B cell (primary cell): ENCODE data around the gene C7orf25. TPM values are rescaled to one million over a fixed set of nuclear protein-coding genes. Genes with fewer than 3 reads are reported as not detected.

Experiments used
- ATAC-seq: fragments of 200-7000 bp; cut with Tn5 transposase; one replicate; pipeline ENCODE4 v1.10.0; 2021; ENCODE audit warnings: low read depth, mild to moderate bottlenecking, moderate number of reproducible peaks, moderate library complexity
- CTCF ChIA-PET: fragments of 350-600 bp; sonication (Branson Sonifier 250); formaldehyde crosslinking; loops from one replicate; lab custom pipeline; 2021; ENCODE audit warnings: antibody characterized with exemption, inconsistent platforms; lab: Charles Lee
- POLR2A ChIA-PET: fragments of 350-600 bp; sonication (Branson Sonifier 250); formaldehyde crosslinking; loops from one replicate; lab custom pipeline; 2021; ENCODE audit warnings: antibody characterized with exemption; lab: Charles Lee
- DNase-seq: peaks from one replicate; pipeline ENCODE4 v3.0.0; 2013
- H2AFZ ChIP-seq: 2 replicates; pipeline ENCODE4 v1.6.1; 2012; ENCODE audit warnings: mild to moderate bottlenecking, low read depth, low read length; ENCODE audit not compliant: insufficient read depth, poor library complexity, severe bottlenecking
- H3K27ac ChIP-seq, 2 donors: 1 replicate in 1 of 2; 2 replicates in 1 of 2; pipeline ENCODE4 v1.5.1; 2012 to 2013; ENCODE audit warnings: low read length in 2 of 2, mild to moderate bottlenecking in 2 of 2, moderate library complexity in 1 of 2
- H3K27me3 ChIP-seq, 4 experiments: fragments of 200-600 bp in 1 of 4; sonication (generic) in 1 of 4; replicated peaks in 1 of 4; 1 replicate in 2 of 4; 2 replicates in 2 of 4; pipeline versions ENCODE4 v1.6.1 to v1.7.0; 2013 to 2016; ENCODE audit warnings: low read length in 3 of 4, mild to moderate bottlenecking in 2 of 4, mixed read lengths in 1 of 4, moderate library complexity in 1 of 4; ENCODE audit not compliant: insufficient read depth in 4 of 4, control insufficient read depth in 3 of 4; ENCODE audit errors: control extremely low read depth in 1 of 4
- H3K36me3 ChIP-seq, 2 experiments: replicated peaks in 1 of 2; 1 replicate in 1 of 2; 2 replicates in 1 of 2; pipeline versions ENCODE4 v1.6.1 to v1.7.1; 2013; ENCODE audit warnings: low read length in 1 of 2; ENCODE audit not compliant: insufficient read depth in 2 of 2, control insufficient read depth in 1 of 2; ENCODE audit errors: control extremely low read depth in 1 of 2, extremely low read depth in 1 of 2
- H3K4me1 ChIP-seq, 2 donors: fragments of 200-600 bp in 1 of 2; sonication (generic) in 1 of 2; 1 replicate in 1 of 2; 2 replicates in 1 of 2; pipeline versions ENCODE4 v1.5.1 to v1.6.1; 2013 to 2017; ENCODE audit warnings: low read length in 2 of 2; ENCODE audit not compliant: control insufficient read depth in 2 of 2, insufficient read depth in 2 of 2
- H3K4me2 ChIP-seq: replicated peaks from 2 replicates; pipeline ENCODE3; 2012; ENCODE audit warnings: mild to moderate bottlenecking, low read depth, low read length; ENCODE audit not compliant: poor library complexity, severe bottlenecking
- H3K4me3 ChIP-seq, 5 experiments: fragments of 200-600 bp in 1 of 5; sonication (generic) in 1 of 5; 1 replicate in 3 of 5; 2 replicates in 2 of 5; pipeline versions ENCODE4 v1.5.1 to v1.7.0; 2011 to 2016; ENCODE audit warnings: low read length in 4 of 5, mild to moderate bottlenecking in 4 of 5, low read depth in 2 of 5, control low read depth in 1 of 5, moderate library complexity in 1 of 5; ENCODE audit not compliant: insufficient read depth in 1 of 5; ENCODE audit errors: control extremely low read depth in 1 of 5, extremely low read depth in 1 of 5
- H3K79me2 ChIP-seq: fragments of 200-600 bp; sonication (generic); one replicate; pipeline ENCODE4 v1.6.0; 2016; ENCODE audit warnings: low read length; ENCODE audit not compliant: control insufficient read depth, insufficient read depth
- H3K9ac ChIP-seq: fragments of 200-600 bp; sonication (generic); 2 replicates; pipeline ENCODE4 v1.6.1; 2017; ENCODE audit warnings: mild to moderate bottlenecking, low read length, moderate library complexity
- H3K9me3 ChIP-seq, 3 donors: one replicate each; pipeline versions ENCODE4 v1.6.1 to v1.7.1; 2013; ENCODE audit warnings: low read length in 2 of 3; ENCODE audit not compliant: control insufficient read depth in 2 of 3, insufficient read depth in 1 of 3; ENCODE audit errors: control extremely low read depth in 1 of 3
- H4K20me1 ChIP-seq: 2 replicates; pipeline ENCODE4 v1.6.0; 2012; ENCODE audit warnings: mild to moderate bottlenecking, low read length; ENCODE audit not compliant: insufficient read depth, control insufficient read depth, poor library complexity, severe bottlenecking
- H3K27ac Mint-ChIP-seq: one replicate; pipeline ENCODE4 v1.8.0; 2021; ENCODE audit warnings: mixed read lengths
- H3K27me3 Mint-ChIP-seq: one replicate; pipeline ENCODE4 v1.8.0; 2021; ENCODE audit warnings: mixed read lengths
- H3K4me1 Mint-ChIP-seq: one replicate; pipeline ENCODE4 v1.8.0; 2021; ENCODE audit warnings: mixed read lengths
- H3K4me3 Mint-ChIP-seq: one replicate; pipeline ENCODE4 v1.8.0; 2021; ENCODE audit warnings: mixed read lengths
- H3K9me3 Mint-ChIP-seq: one replicate; pipeline ENCODE4 v1.8.0; 2022; ENCODE audit warnings: mixed read lengths; ENCODE audit not compliant: insufficient read depth
- CTCF ChIP-seq: fragments of 200-600 bp; IDR thresholded peaks from one replicate; pipeline ENCODE4 v1.8.0; 2022; ENCODE audit warnings: antibody characterized with exemption, mild to moderate bottlenecking
- EZH2 ChIP-seq: IDR thresholded peaks from 2 replicates; pipeline ENCODE4 v1.6.1; 2012; ENCODE audit warnings: borderline replicate concordance, low read depth, mild to moderate bottlenecking, moderate library complexity, low read length; ENCODE audit not compliant: insufficient read depth, poor library complexity, severe bottlenecking
- whole genome bisulfite sequencing: methylation state at CpG from one replicate; pipeline ENCODE4 v1.1.5; 2013; ENCODE audit warnings: missing lambda C conversion rate; ENCODE audit not compliant: insufficient coverage; 5-methylcytosine and 5-hydroxymethylcytosine counted together
- intact Hi-C: fragments of 100-400 bp; cut with micrococcal nuclease; formaldehyde crosslinking; loops from one replicate; pipeline ENCODE4 v1.10.0; 2022
- polyA plus RNA-seq: library from polyadenylated mRNA; depleted of rRNA; stranded (reverse); fragments of >200 nt; gene quantifications from 2 replicates; pipeline ENCODE4 v1.2.3, GENCODE V29; 2012
- total RNA-seq, 2 donors: library from RNA; stranded (reverse); fragments of 120-200 nt in 1 of 2; gene quantifications; 1 replicate in 1 of 2; 2 replicates in 1 of 2; pipeline versions ENCODE4 v1.2.3 to v1.2.4, GENCODE V29; 2013 to 2022

C7orf25 gene
- total and polyA plus RNA-seq, 2 donors (not counting 1 experiment from before 2014, with no cell fraction given) = 2.1 to 11.8 TPM

- Histone ChIP-seq H3K27ac (no peak overlapping the region), H3K36me3 (peaks cover 9 to 52% of the 10 kb centered on the region in 2 experiments), H3K4me1 (no peaks in the 10 kb centered on the region), H3K4me3 (no peak overlapping the region), H4K20me1 (no peaks in the 10 kb centered on the region), H3K9me3 (no peaks in the 10 kb centered on the region), H3K4me2 (no peak overlapping the region), H3K79me2 (no peaks in the 10 kb centered on the region), H3K27me3 (no peaks in the 10 kb centered on the region), H3K9ac (no peak overlapping the region), H2AFZ (no peak overlapping the region)
- TF ChIP-seq EZH2 (no peak), CTCF (no peak)
- Mint-ChIP-seq H3K4me3 (no peak overlapping the region), H3K9me3 (no peaks in the 10 kb centered on the region), H3K27me3 (no peaks in the 10 kb centered on the region), H3K4me1 (peaks cover 12% of the 10 kb centered on the region), H3K27ac (peak overlapping the region; percentile 34)
- DNase-seq (no peak), ATAC-seq (no peak)
- intact Hi-C loops = loop anchor here (2.0 kb wide), 2 partner anchors 169 to 321 kb away; no protein-coding TSS in a partner anchor
- 53% methylated on average over 2 of the region's 4 CpGs for WGBS
- ChIA-PET CTCF (interaction anchor here (0.6 to 0.9 kb wide), 2 partner anchors 13 to 63 kb away, joined by 3 read pairs; no protein-coding TSS in a partner anchor), POLR2A (no interaction called here)
These were observed 27.8 kb upstream of the C7orf25 start for GRCh38 chr7:42939457-42940240.

- H2AFZ ChIP-seq = no peak overlapping the region
- peak overlapping the region in 1 of 2 donors; percentile 11 for H3K27ac ChIP-seq
- no peak for DNase-seq
- Mint-ChIP-seq H3K4me3 (no peak overlapping the region), H3K9me3 (no peaks in the 10 kb centered on the region), H3K27ac (peak overlapping the region; percentile 5), H3K27me3 (no peaks in the 10 kb centered on the region), H3K4me1 (peaks cover 41% of the 10 kb centered on the region)
- peaks cover 9 to 51% of the 10 kb centered on the region in 2 experiments for H3K36me3 ChIP-seq
- no peak for ATAC-seq
- peaks cover 35% of the 10 kb centered on the region for H3K79me2 ChIP-seq
- no peak for TF ChIP-seq CTCF
- no peak for TF ChIP-seq EZH2
- peaks cover 15 to 19% of the 10 kb centered on the region in 2 donors for H3K4me1 ChIP-seq
- CTCF ChIA-PET = interaction anchor here (1.2 to 2.1 kb wide), 2 partner anchors 25 to 325 kb away, joined by 3 to 5 read pairs; no protein-coding TSS in a partner anchor
- WGBS = no CpG with 5 or more reads among the region's 5 CpGs
- H3K4me2 ChIP-seq = no peak overlapping the region
- no peak overlapping the region for H3K9ac ChIP-seq
- no peaks in the 10 kb centered on the region for H3K27me3 ChIP-seq
- intact Hi-C loops = no loop called here
- no peak overlapping the region for H3K4me3 ChIP-seq
- H4K20me1 ChIP-seq = no peaks in the 10 kb centered on the region
- no peaks in the 10 kb centered on the region for H3K9me3 ChIP-seq
- POLR2A ChIA-PET = no interaction called here
These were observed 24.0 kb upstream of the C7orf25 start for GRCh38 chr7:42935861-42936260.
